HFF-Myc (cell line): ENCODE measurements around the gene FBLN1.
A peak's percentile ranks its signal among the peaks of the same experiment; 100 is the strongest.

Experiments
- DNase-seq: peaks from one replicate; pipeline ENCODE4 v3.0.0-alpha.2; 2011; ENCODE audit warnings: low read depth; ENCODE audit errors: extremely low read depth
- H3K4me3 ChIP-seq: replicated peaks from 2 replicates; pipeline ENCODE4 v1.5.1; 2011; ENCODE audit warnings: low read depth, mild to moderate bottlenecking, control low read depth, low read length
- CTCF ChIP-seq: IDR thresholded peaks from 2 replicates; pipeline ENCODE4 v1.5.1; 2012; ENCODE audit warnings: mild to moderate bottlenecking, low read depth, low read length, control low read depth; ENCODE audit errors: missing control alignments

FBLN1 gene

GRCh38 chr22:45503816-45504372 is 1.2 kb downstream of the FBLN1 start:
- no peak for TF ChIP-seq CTCF
- H3K4me3 ChIP-seq = peak overlapping the region; percentile 100
- no peak for DNase-seq

- no peak for TF ChIP-seq CTCF
- peak overlapping the region; percentile 100 for H3K4me3 ChIP-seq
- no peak for DNase-seq
Measured at GRCh38 chr22:45504373-45505341, 2.0 kb downstream of the FBLN1 start.

- TF ChIP-seq CTCF = no peak
- no peak for DNase-seq
- peak overlapping the region; percentile 100 for H3K4me3 ChIP-seq
Measured at GRCh38 chr22:45505991-45506747, 3.5 kb downstream of the FBLN1 start.

- H3K4me3 ChIP-seq = peak overlapping the region; percentile 100
- no peak for DNase-seq
- TF ChIP-seq CTCF = no peak
Measured at GRCh38 chr22:45506816-45507360, 4.2 kb downstream of the FBLN1 start.

- no peak for DNase-seq
- H3K4me3 ChIP-seq = no peak overlapping the region
- TF ChIP-seq CTCF = no peak
Measured at GRCh38 chr22:45507798-45508197, 5.1 kb downstream of the FBLN1 start.

- no peak for DNase-seq
- no peak for TF ChIP-seq CTCF
- H3K4me3 ChIP-seq = no peak overlapping the region
Measured at GRCh38 chr22:45508814-45509213, 6.1 kb downstream of the FBLN1 start.
